Stimulated activated CD8-positive, alpha-beta memory T cell treated with anti-CD3 and anti-CD28 coated beads, Interleukin-15, amount 100 ng/mL, for 4 hours (primary cell): ENCODE results near the gene USF1.
"Not testable (repeated sequence)": the region's sequence is repeated elsewhere in the genome, so short reads cannot be mapped to it uniquely, and the experiment has no call there.

Source experiments
- DNase-seq, 2 donors: peaks; one replicate each; pipeline ENCODE4 v3.0.0-alpha.2; 2020; ENCODE audit warnings: low read depth in 2 of 2

Gene USF1

DNA sequence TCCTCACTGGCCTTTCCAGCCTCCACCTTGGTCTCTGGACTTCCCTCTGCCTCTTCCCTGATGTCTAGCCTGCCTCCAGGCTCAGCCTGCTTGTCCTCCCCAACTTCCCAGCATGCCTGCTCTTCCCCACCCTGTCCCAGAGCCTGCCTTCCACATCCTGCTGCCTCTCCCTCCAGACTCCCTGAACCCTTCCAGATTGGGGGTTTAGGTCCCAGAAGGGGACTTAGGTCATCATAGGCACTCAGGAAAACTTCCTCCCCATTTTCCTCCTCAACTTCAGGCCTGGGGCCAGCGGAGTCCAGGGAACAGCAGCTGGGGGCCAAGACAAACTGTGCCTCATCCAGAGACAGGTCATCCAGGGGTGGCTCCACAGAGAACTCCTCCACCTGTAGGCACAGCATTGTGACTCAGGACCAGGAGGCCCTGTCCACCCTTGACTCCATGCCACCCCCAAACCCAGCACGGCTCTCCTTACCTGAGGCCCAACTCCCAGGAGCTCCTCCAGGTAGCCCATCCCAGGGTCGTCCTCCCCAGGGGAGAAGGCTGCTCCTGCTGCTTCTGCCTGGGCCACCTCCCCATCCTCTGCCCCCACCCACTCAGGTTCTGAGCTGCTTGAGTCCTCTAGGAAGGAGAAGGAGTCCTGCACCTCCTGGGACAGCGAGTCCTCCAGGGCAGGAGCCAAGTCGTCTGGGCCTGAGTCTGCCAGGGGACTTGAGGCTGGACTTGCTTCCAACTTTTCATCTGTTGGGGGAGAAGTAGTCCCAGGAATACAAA lies 3.4 kb upstream of the USF1 start:
- no peak for DNase-seq

- no peak for DNase-seq
Measured at GRCh38 chr1:161047436-161048420, 2.0 kb upstream of the USF1 start.

DNA sequence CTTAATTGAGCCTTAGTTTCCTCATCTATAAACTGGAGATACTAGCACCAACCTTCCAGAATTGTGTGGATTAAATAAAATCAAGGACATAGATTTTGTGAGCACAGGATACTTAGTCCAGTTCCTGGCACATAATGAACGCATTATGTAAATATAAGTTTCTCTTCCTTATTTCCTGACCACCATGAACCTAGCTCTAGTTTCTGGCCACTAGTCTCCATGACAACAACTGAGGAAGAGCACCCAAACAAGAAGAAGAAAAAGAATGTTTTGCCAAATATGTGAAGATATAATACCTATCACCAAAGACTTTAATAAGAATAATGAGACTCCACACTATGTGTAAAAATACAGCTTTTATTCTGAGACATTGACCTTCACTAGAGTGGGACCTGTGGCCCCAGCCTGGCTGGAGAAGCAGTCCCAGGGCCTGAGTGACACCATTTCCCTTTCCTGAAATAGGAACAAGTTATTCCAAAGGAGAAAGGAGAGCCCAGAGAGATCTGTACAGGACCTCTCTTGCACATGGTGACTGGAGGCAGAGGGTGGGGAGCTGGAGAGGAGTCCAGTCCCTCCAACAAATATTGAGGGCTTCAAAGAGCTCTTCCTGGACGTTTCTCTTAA lies 940 bp upstream of the USF1 start:
- DNase-seq = no peak

- peak; percentile 36 to 42 for DNase-seq
Measured at GRCh38 chr1:161044908-161045735, 655 bp downstream of the USF1 start.

GRCh38 chr1:161044535-161044907 lies 1.3 kb downstream of the USF1 start:
- no peak for DNase-seq

DNA sequence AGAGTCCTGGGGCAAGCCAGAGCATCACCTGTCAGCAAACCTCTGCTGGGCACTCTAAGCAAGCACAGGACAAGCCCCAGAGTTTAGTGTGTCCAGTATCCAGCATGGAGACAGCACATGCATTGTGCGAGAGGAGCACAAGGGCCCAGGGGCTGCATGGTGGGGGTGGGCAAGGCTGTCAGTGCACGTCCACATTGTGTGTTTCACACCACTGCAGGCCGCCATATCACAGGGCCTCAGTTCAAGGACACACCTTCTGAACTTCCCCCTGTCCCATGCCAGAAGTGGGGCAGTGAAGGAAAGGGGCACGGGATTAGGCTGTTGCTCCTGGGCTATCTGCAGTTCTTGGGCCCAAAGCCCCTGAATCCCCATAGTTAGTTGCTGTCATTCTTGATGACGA lies 6.2 kb downstream of the USF1 start:
- no peak for DNase-seq

GRCh38 chr1:161039154-161039545 lies 6.6 kb downstream of the USF1 start:
- no peak for DNase-seq

GRCh38 chr1:161038523-161039153 lies 7.1 kb downstream of the USF1 start, which contains the start of gene TSTD1:
Gene TSTD1, minus strand, starts transcription at chr1:161038964. Its CDS starts 75 bp downstream, at chr1:161038889.
- DNase-seq = peak; percentile 76 to 78

GRCh38 chr1:161037661-161038522 lies 7.9 kb downstream of the USF1 start:
- no peak for DNase-seq

GRCh38 chr1:161033751-161034150 lies 12.0 kb downstream of the USF1 start:
- no peak for DNase-seq

GRCh38 chr1:161032409-161032808 lies 13.4 kb downstream of the USF1 start:
- DNase-seq = no peak

DNA sequence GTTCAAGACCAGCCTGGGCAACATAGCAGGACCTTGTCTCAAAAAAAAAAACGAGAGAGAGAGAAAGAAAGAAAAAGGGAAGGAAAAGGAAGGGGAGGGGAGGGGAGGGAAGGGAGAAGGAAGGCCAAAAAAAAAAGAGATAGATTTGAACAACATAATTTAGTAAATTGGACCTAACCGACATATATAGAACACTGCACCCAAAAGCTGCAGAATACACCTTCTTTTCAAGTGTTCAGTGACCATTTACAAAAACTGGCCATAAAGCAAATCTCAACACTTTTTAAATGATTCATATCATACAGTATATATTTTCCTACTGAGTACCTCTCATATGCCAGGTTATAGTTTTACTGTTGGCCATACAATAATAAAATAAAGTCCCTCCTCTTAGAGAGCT lies 13.9 kb downstream of the USF1 start:
- DNase-seq = no peak

- DNase-seq = not testable (repeated sequence)
Measured at GRCh38 chr1:161029466-161029865, 16.3 kb downstream of the USF1 start.

GRCh38 chr1:161026954-161027353 lies 18.8 kb downstream of the USF1 start:
- DNase-seq = not testable (repeated sequence)

DNA sequence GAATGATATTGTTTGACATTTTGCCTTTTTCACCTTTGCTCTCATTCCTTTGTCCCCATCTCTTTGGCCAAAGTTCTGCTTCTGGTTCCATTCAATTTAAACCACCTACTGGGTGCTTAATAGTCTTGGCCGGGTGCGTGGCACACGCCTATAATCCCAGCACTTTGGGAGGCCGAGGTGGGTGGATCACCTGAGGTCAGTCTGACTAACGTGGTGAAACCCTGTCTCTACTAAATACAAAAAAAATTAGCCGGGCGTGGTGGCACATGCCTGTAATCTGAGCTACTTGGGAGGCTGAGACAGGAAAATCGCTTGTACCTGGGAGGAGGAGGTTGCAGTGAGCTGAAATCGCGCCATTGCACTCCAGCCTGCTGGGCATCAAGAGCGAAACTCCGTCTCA lies 23.3 kb downstream of the USF1 start:
- DNase-seq = not testable (repeated sequence)

DNA sequence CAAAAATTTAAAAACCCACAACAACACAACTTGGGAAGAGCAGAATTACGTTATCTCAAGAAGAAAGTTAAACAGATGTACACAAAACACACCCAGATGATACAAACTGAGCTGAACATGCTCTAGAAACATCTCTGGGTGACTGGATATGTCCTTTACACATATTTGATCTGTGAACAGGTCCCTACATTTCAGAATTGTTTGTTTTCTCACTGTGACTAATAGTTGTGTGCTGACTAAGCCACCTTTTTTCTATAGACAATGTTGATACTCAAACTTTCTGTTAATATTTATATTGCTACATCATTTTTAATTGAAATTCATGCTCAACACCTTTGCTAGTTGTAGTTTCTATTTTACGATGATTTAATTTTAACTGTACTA lies 23.8 kb downstream of the USF1 start:
- DNase-seq = no peak

DNA sequence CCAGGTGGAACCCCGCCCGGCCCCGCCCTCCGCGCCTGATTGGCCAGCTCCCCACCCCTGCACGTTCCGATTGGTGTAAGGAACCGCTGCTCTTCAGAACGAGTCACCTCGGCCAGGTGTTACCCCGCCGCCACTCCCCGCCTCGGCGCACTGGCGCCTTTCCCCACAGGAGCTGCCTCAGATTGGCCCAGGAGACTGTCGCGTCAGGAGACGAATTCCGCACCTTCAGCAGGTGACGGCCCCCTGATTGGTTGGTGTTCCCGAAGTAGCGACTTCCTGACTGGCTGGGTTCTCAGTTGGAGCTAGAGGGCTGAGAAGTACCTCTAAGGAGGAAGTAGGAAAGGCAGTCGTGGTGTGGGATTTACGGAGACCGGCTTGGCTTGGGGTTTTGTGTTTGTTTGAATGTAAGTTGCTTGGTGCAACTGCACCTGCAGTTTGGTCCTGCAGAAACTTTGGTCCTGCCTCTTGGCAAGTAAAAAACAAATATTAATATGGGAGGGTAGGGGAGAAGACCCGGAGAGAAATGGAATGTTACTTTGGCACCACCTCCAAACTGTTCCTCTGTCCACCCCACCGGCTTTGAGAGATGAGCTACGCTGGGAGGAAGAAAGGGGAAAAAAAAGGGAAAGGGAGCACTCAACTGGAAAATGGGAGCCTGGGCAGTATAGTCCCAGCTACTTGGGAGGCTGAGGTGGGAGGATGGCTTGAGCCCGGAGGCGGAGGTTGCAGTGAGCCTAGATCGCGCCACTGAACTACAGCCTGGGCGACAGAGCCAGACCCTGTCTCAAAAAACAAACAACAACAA lies 24.4 kb downstream of the USF1 start:
- DNase-seq = peak; percentile 75 to 79

- no peak for DNase-seq
Measured at GRCh38 chr1:161020509-161021164, 25.1 kb downstream of the USF1 start, which contains the start of gene F11R. Gene F11R, minus strand, starts transcription at chr1:161021152. Its CDS starts 79 bp downstream, at chr1:161021073.
